Neural cell (in vitro differentiated cells): ENCODE measurements around the gene ACY1.

Source experiments
- CTCF ChIP-seq: fragments of 450-650 bp; IDR thresholded peaks from 2 replicates; pipeline ENCODE4 v1.5.1; 2014; ENCODE audit warnings: antibody characterized with exemption, mild to moderate bottlenecking, moderate library complexity; ENCODE audit not compliant: poor library complexity, severe bottlenecking
- EP300 ChIP-seq: fragments of 450-650 bp; conservative IDR thresholded peaks from 2 replicates; pipeline ENCODE4 v1.6.1; 2014; ENCODE audit warnings: antibody characterized with exemption, mild to moderate bottlenecking, moderate library complexity; ENCODE audit not compliant: poor library complexity, severe bottlenecking
- EZH2 ChIP-seq: fragments of 200-600, 300-800 bp; shearing (Covaris generic), sonication (generic); IDR thresholded peaks from 2 replicates; pipeline ENCODE4 v1.6.1; 2014; ENCODE audit warnings: antibody characterized with exemption, low read length, borderline replicate concordance, mild to moderate bottlenecking; ENCODE audit not compliant: insufficient read depth, poor library complexity, severe bottlenecking
- POLR2AphosphoS5 ChIP-seq: IDR thresholded peaks from 2 replicates; pipeline ENCODE4 v1.6.1; 2012
- REST ChIP-seq: IDR thresholded peaks from 2 replicates; pipeline ENCODE4 v1.6.1; 2012; ENCODE audit warnings: borderline replicate concordance
- SMC3 ChIP-seq: fragments of 450-650 bp; conservative IDR thresholded peaks from 2 replicates; pipeline ENCODE4 v1.6.1; 2014; ENCODE audit warnings: antibody characterized with exemption, mild to moderate bottlenecking, moderate library complexity; ENCODE audit not compliant: poor library complexity

GRCh38 chr3:51985063-51985462, 1.7 kb downstream of the ACY1 start:
- TF ChIP-seq SMC3 (no peak), EZH2 (no peak), CTCF (no peak), REST (no peak), POLR2AphosphoS5 (no peak), EP300 (no peak)
